ENCODE measurements around the gene KLF17. TPM values are rescaled to one million over a fixed set of nuclear protein-coding genes. Genes with fewer than 3 reads are reported as not detected.

Gene KLF17
- total RNA-seq, 4 donors from 2014 or later, result 0.19 TPM; not detected in 3

DNA sequence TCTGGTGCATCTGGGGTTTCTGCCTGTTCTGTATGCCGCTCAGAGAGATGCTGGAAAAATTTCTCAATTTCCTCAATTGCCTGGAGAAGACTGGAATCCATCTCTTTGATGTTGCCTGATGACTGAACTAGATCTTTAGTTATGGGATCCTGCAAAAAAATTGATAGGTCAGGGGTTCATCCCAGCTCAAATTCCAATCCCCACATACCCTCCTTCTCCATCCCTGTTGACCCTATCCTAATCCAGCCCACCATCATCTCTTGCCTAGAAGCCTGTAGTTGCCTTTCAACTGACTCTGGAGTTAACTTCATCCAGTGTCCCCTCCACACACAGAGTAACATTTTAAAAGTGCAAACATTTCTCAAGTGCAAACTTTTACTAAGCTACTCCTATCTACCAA lies 22.9 kb downstream of the KLF17 start, which contains the start of gene KLF18:
TSS of gene KLF18 (minus strand) at position 101 of the 400 bp plus-strand sequence. CDS start at position 101, 0 bp downstream.
- DNase-seq, result no peak
- H3K27ac ChIP-seq, result no peak within 1 kb of the TSS
- H3K27me3 ChIP-seq, result peaks cover 0 to 10% (median 0%) of the 10 kb centered on the region in 4 donors
- WGBS, 2 donors, result 86 to 100% methylated on average over 1 of the region's 1 CpG
- H3K4me1 ChIP-seq, result no peaks in the 10 kb centered on the region
- intact Hi-C loops (cut with DNase I), result no loop called here
- H3K36me3 ChIP-seq, result no peaks in the 10 kb centered on the region
- peaks cover 0 to 27% (median 19%) of the 10 kb centered on the region in 3 donors for H3K9me3 ChIP-seq
- no peak within 1 kb of the TSS for H3K4me3 ChIP-seq
- TF ChIP-seq POLR2A (IDR thresholded peaks at IDR 0.05), result no peak
- no peak for TF ChIP-seq CTCF (IDR thresholded peaks at IDR 0.05)

DNA sequence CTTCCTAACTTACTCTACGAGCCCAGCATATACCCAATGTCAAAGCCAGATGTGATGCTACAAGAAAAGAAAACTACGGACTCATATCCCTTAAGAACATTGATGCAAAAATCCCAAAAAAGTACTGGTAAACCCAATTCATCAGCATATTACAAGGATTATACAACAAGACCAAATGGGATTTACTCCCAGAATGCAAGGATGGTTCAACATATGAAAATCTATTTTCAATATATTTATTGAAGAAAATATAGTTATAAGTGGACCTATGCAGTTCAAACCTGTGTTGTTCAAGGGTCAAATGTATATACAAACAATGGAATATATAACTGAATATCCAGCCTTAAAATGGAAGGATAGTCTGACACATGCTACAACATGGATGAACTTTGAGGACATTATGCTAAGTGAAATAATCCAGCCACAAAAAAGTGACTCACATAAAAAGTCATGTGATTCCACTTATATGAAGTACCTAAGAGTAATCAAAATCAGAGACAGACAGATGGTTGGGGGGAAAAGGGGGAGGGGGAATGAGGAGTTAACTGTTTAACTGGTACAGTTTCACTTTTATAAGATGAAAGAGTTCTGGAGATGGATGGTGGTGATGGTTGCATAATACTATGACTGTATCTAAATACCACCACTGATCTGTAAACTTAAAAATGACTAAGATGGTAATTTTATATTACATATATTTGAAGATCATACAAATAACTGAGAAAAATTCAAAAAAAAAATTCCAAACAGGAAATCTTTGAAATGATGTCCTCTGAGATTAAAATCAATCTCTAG lies 26.5 kb downstream of the KLF17 start:
- 75 to 89% methylated on average over 2 of the region's 2 CpGs for WGBS, 2 donors
- no peak for DNase-seq
- intact Hi-C loops (cut with DNase I), result no loop called here

DNA sequence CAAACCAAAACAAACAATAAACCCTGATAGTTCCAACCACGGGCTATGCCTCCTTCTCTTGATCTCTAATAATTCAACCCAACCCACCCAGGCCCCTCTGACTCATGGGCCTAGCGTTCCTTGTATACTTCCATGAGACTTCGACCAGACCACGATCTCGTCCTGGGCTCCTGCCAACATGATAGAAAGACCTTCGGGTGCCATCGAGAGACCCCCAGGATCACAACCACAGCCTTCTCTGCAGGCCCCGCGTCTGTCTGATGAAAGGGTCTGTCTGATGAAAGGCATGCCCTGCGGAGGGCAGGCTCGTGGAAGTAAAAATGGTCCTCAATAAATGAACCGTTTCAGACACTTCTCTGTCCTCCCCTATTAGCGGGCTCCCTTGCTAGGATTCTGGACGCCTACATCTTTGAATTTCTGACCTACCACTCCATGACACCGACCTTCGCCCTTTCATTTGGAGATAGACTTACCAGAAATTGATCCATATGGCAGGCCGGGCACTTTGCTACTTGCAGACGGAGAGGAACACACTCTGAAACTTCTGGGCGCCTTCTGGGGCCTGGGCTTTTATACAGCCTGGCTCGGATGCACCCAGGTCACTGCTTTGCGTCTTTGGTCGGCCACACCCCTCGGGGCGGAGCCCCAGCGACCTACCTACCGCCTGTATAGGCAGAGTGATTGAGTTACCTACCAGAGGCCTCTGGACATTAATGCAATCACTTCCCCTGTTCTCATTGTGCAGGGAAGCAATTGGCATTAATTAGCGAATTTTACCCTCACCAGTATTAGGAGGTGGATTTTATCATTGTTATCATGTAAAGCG lies 28.1 kb downstream of the KLF17 start:
- intact Hi-C loops (cut with DNase I), result no loop called here
- 89% methylated on average over 23 of the region's 28 CpGs for WGBS, 2 donors
- TF ChIP-seq POLR2A (IDR thresholded peaks at IDR 0.05), result no peak
- TF ChIP-seq CTCF (IDR thresholded peaks at IDR 0.05), result no peak
- Histone ChIP-seq H3K4me3 (no peak overlapping the region), H3K36me3 (no peaks in the 10 kb centered on the region), H3K27ac (no peak overlapping the region), H3K4me1 (no peaks in the 10 kb centered on the region), H3K27me3 (peaks cover 0 to 26% (median 0%) of the 10 kb centered on the region in 4 donors), H3K9me3 (peaks cover 0 to 27% (median 19%) of the 10 kb centered on the region in 3 donors)
- DNase-seq, result no peak

More for the DNA sequence above, 26.5 kb downstream of the KLF17 start:
- TF ChIP-seq POLR2A (IDR thresholded peaks at IDR 0.05), result no peak
- no peak for TF ChIP-seq CTCF (IDR thresholded peaks at IDR 0.05)
- Histone ChIP-seq H3K27ac (no peak overlapping the region), H3K9me3 (peaks cover 0 to 27% (median 19%) of the 10 kb centered on the region in 3 donors), H3K4me3 (no peak overlapping the region), H3K4me1 (no peaks in the 10 kb centered on the region), H3K27me3 (peaks cover 0 to 10% (median 0%) of the 10 kb centered on the region in 4 donors), H3K36me3 (no peaks in the 10 kb centered on the region)

DNA sequence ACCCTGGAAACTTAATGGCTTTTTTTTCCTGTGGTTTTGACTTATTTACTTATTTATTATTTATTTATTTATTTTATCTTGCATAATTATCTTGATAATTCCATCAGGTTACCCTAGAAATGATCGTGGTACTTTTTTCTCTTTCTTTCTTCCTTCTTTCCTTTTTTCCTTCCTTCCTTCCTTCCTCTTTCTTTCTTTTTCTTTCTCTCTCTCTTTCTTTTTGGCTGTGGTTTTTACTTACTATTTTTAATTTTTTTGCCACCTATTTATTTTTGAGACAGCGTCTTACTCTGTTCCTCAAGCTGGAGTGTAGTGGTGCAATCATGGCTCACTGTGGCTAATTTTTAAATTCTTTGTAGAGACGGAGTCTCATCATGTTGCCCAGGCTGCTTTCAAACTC lies 29.0 kb downstream of the KLF17 start:
- DNase-seq, result no peak
- Histone ChIP-seq H3K9me3 (peaks cover 0 to 27% (median 19%) of the 10 kb centered on the region in 3 donors), H3K27me3 (peaks cover 0 to 31% (median 0%) of the 10 kb centered on the region in 4 donors), H3K36me3 (no peaks in the 10 kb centered on the region), H3K27ac (no peak overlapping the region), H3K4me3 (no peak overlapping the region), H3K4me1 (no peaks in the 10 kb centered on the region)
- WGBS, 2 donors, result 79 to 82% methylated on average over 3 of the region's 3 CpGs
- TF ChIP-seq POLR2A (IDR thresholded peaks at IDR 0.05) (no peak), CTCF (IDR thresholded peaks at IDR 0.05) (no peak)
- intact Hi-C loops (cut with DNase I), result no loop called here

- Histone ChIP-seq H3K27me3 (peaks cover 0 to 39% (median 0%) of the 10 kb centered on the region in 4 donors), H3K36me3 (no peaks in the 10 kb centered on the region), H3K4me3 (no peak overlapping the region), H3K4me1 (peaks cover 0 to 3% (median 0%) of the 10 kb centered on the region in 3 donors), H3K27ac (no peak overlapping the region), H3K9me3 (no peaks in the 10 kb centered on the region)
- 37 to 60% methylated on average over 6 of the region's 6 CpGs for WGBS, 2 donors
- TF ChIP-seq CTCF (IDR thresholded peaks at IDR 0.05) (no peak), POLR2A (IDR thresholded peaks at IDR 0.05) (no peak)
- no peak for DNase-seq
- intact Hi-C loops (cut with DNase I), result no loop called here
These were observed 32.7 kb downstream of the KLF17 start for GRCh38 chr1:44151332-44151731.

All from esophagus squamous epithelium (tissue), 5 donors.